ENCODE results near the gene PTTG1. TPM values are rescaled to one million over a fixed set of nuclear protein-coding genes. Genes with fewer than 3 reads are reported as not detected.
"Not testable (repeated sequence)": the region's sequence is repeated elsewhere in the genome, so short reads cannot be mapped to it uniquely, and the experiment has no call there.

Gene PTTG1
- total and polyA plus RNA-seq, 2 of the 8 experiments (the other 6 are each of a cell fraction or from before 2014, with no cell fraction given) = 240 to 478 TPM

GRCh38 chr5:160436661-160437060 is 15.0 kb downstream of the PTTG1 start:
- H3K9ac ChIP-seq (replicated peaks in 1 of 4; ENCODE audit: extremely low read depth in 1 of 4, low read depth in 3 of 4, low read length in 3 of 4); H3K23ac ChIP-seq (ENCODE audit: insufficient read length); DNase-seq (ENCODE audit: low read depth in 1 of 2, low spot score in 2 of 2); FAIRE-seq; H3K23me2 ChIP-seq (ENCODE audit: low read depth, low read length); H3K4me2 ChIP-seq (ENCODE audit: insufficient read depth in 1 of 2, low read depth in 2 of 2, low read length in 2 of 2); H2BK12ac ChIP-seq (ENCODE audit: low read depth, low read length); H2BK20ac ChIP-seq (ENCODE audit: low read length); H3K4ac ChIP-seq (replicated peaks; ENCODE audit: insufficient read length, low read depth, low read length); H3K27ac ChIP-seq (ENCODE audit: low read depth, low read length); H2AFZ ChIP-seq (ENCODE audit: low read length); H4K8ac ChIP-seq (ENCODE audit: extremely low read depth, insufficient read depth, low read length); H3K36me3 ChIP-seq (ENCODE audit: control insufficient read depth in 2 of 4, insufficient read depth in 4 of 4, low read length in 3 of 4); H3K27me3 ChIP-seq (replicated peaks in 1 of 4; ENCODE audit: control insufficient read depth in 3 of 4, extremely low read depth in 1 of 4, insufficient read depth in 3 of 4, low read length in 3 of 4); H4K91ac ChIP-seq (replicated peaks; ENCODE audit: insufficient read length, low read length); H3K79me1 ChIP-seq (ENCODE audit: low read depth, low read length); H2BK120ac ChIP-seq (replicated peaks; ENCODE audit: low read depth, low read length); H2BK5ac ChIP-seq (ENCODE audit: low read depth, low read length); H2AK5ac ChIP-seq (ENCODE audit: low read depth, low read length); H4K20me1 ChIP-seq (replicated peaks in 1 of 2; ENCODE audit: control insufficient read depth in 1 of 2, insufficient read depth in 2 of 2, low read length in 2 of 2); H3K4me1 ChIP-seq (replicated peaks in 1 of 4; ENCODE audit: control insufficient read depth in 3 of 4, insufficient read depth in 4 of 4, low read length in 3 of 4); H3K4me3 ChIP-seq (ENCODE audit: extremely low read depth in 1 of 4, insufficient read depth in 2 of 4, low read depth in 3 of 4, low read length in 4 of 4); H3K14ac ChIP-seq (ENCODE audit: insufficient read length); H3K18ac ChIP-seq (ENCODE audit: extremely low read depth, low read length); H3K9me3 ChIP-seq (ENCODE audit: insufficient read depth in 2 of 2, low read depth in 1 of 2, low read length in 1 of 2); H2BK15ac ChIP-seq (ENCODE audit: low read length); H3K79me2 ChIP-seq (ENCODE audit: control insufficient read depth in 1 of 2, insufficient read depth in 2 of 2, low read length in 2 of 2); H4K5ac ChIP-seq (ENCODE audit: insufficient read length, low read depth, low read length); H3K56ac ChIP-seq (replicated peaks; ENCODE audit: insufficient read length, low read depth, low read length): not testable (repeated sequence)
- WGBS, 2 experiments (ENCODE audit: extremely low coverage in 1 of 2, insufficient coverage in 1 of 2, insufficient read length in 1 of 2, insufficient replicate concordance in 2 of 2, low coverage in 1 of 2, low lambda C conversion rate in 2 of 2, missing lambda C conversion rate in 1 of 2) = 72% methylated on average over 6 of the region's 6 CpGs; no CpG with 5 or more reads in 1 of the 2 experiments
- ChIA-PET CTCF (ENCODE audit: partially characterized antibody) (interaction anchor here (1.1 to 1.2 kb wide), 2 partner anchors 12 to 24 kb away, joined by 3 to 4 read pairs; no protein-coding TSS in a partner anchor), POLR2A (ENCODE audit: partially characterized antibody) (interaction anchor here (1.9 kb wide), 1 partner anchor 15 kb away, joined by 6 read pairs; the partner anchor contains the start of gene PTTG1)
